Tibial artery (tissue), 4 donors: Measurements from ENCODE around the gene RPA3.

Source experiments
- DNase-seq, 2 donors: peaks; one replicate each; pipeline ENCODE4 v3.0.0-alpha.2; 2019
- H3K27ac ChIP-seq, 2 donors: fragments of 200-600 bp; sonication (generic) in 1 of 2; 1 replicate in 1 of 2; 2 replicates in 1 of 2; pipeline ENCODE4 v1.5.1; 2018 to 2019; ENCODE audit warnings: mild to moderate bottlenecking in 1 of 2
- H3K27me3 ChIP-seq, 2 donors: fragments of 200-600 bp; sonication (generic) in 1 of 2; one replicate each; pipeline versions ENCODE4 v1.5.1 to v1.6.0; 2016 to 2019
- H3K36me3 ChIP-seq, 3 donors: fragments of 200-600 bp; sonication (generic) in 2 of 3; one replicate each; pipeline ENCODE4 v1.5.1; 2016 to 2019; ENCODE audit warnings: mild to moderate bottlenecking in 2 of 3
- H3K4me1 ChIP-seq, 4 donors: fragments of 200-600 bp; sonication (generic) in 2 of 4; 1 replicate in 3 of 4; 2 replicates in 1 of 4; pipeline ENCODE4 v1.5.1; 2016 to 2019
- H3K4me3 ChIP-seq, 2 donors: fragments of 200-600 bp; sonication (generic) in 1 of 2; 1 replicate in 1 of 2; 2 replicates in 1 of 2; pipeline ENCODE4 v1.5.1; 2018 to 2019; ENCODE audit warnings: mild to moderate bottlenecking in 2 of 2
- H3K9me3 ChIP-seq, 3 donors: fragments of 200-600 bp; sonication (generic) in 1 of 3; one replicate each; pipeline ENCODE4 v1.5.1; 2016 to 2019
- intact Hi-C: fragments of 100-400 bp; cut with DNase I; formaldehyde crosslinking; loops from one replicate; pipeline ENCODE4 v1.15.0; 2023; ENCODE audit warnings: low total_unique reads
- TF ChIP-seq, protein P1 (sequence below), 2 experiments: fragments of 200-600 bp in 1 of 2; fragments of 450-650 bp in 1 of 2; IDR thresholded peaks; one replicate each; pipeline ENCODE4 v1.5.1; 2017 to 2019; ENCODE audit warnings: antibody characterized with exemption in 2 of 2, mild to moderate bottlenecking in 1 of 2, moderate library complexity in 1 of 2

RPA3 gene

DNA sequence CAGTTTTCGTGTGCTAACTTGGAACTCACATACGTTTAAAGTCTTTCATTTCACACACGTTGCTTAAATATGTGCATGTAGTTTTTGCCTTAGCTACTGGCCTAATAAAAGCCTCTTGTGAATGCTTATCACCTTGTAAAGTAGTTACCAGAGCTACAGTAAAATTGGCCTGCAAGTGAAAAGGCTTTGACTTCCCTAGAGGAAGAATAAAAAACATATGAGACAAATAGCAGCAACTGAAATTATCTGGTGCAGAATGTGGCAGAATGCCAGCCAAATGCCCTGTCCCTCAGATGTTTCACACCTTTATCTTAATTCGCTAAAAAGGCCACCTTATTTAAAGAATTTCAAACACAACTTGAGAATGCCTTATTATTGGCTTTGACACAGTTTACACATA, 28.1 kb upstream of the RPA3 start:
- Histone ChIP-seq H3K27me3 (no peaks in the 10 kb centered on the region), H3K36me3 (no peaks in the 10 kb centered on the region), H3K27ac (no peak overlapping the region), H3K4me3 (no peak overlapping the region), H3K9me3 (no peaks in the 10 kb centered on the region), H3K4me1 (peaks cover 0 to 7% (median 0%) of the 10 kb centered on the region in 4 donors)
- TF ChIP-seq, protein P1, sequence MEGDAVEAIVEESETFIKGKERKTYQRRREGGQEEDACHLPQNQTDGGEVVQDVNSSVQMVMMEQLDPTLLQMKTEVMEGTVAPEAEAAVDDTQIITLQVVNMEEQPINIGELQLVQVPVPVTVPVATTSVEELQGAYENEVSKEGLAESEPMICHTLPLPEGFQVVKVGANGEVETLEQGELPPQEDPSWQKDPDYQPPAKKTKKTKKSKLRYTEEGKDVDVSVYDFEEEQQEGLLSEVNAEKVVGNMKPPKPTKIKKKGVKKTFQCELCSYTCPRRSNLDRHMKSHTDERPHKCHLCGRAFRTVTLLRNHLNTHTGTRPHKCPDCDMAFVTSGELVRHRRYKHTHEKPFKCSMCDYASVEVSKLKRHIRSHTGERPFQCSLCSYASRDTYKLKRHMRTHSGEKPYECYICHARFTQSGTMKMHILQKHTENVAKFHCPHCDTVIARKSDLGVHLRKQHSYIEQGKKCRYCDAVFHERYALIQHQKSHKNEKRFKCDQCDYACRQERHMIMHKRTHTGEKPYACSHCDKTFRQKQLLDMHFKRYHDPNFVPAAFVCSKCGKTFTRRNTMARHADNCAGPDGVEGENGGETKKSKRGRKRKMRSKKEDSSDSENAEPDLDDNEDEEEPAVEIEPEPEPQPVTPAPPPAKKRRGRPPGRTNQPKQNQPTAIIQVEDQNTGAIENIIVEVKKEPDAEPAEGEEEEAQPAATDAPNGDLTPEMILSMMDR (IDR thresholded peaks at IDR 0.05) = no peak
- DNase-seq = no peak
- intact Hi-C loops = no loop called here

DNA sequence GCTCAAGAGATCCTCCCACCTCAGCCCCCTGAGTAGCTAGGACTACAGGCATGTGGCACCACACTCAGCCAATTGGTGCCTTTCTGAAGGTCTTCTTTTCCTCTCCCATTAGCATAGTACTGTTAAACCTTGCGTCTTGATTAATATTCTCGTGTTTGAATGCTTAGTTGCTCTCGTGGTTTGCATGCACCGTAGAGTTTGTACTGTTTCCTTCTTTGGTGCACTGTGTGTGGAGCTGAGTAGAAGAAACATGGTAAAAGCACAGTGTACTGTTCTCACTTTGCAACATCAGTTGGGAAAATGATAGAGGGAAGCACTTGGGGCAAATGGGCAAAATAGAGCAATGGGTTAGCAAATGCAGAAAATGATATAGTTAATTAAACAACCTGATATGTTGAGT, 27.6 kb upstream of the RPA3 start:
- TF ChIP-seq, protein P1 (IDR thresholded peaks at IDR 0.05) = no peak
- H3K4me3 ChIP-seq = no peak overlapping the region
- H3K36me3 ChIP-seq = no peaks in the 10 kb centered on the region
- no peaks in the 10 kb centered on the region for H3K9me3 ChIP-seq
- no peaks in the 10 kb centered on the region for H3K27me3 ChIP-seq
- intact Hi-C loops = no loop called here
- H3K27ac ChIP-seq = no peak overlapping the region
- no peak for DNase-seq
- peaks cover 0 to 2% (median 0%) of the 10 kb centered on the region in 4 donors for H3K4me1 ChIP-seq

DNA sequence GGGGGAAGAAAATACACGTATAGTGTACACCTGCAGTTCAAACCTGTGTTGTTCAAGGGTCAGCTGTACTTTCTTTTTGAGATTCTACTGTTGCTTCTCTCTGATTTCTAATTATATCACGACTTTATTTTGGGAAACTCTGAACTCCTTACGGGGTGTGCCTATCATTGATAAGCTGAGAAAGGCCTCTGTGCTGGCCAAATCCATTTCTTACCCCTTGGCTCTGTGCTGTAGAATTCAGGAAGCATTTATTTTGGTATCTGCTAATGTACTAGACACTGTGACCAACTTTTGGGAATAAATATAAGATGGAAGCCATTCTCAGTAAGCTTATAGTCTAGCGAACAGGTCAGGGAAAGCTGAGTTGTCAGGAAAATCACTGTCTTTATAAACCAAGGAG, 26.9 kb upstream of the RPA3 start:
- no peak for DNase-seq
- Histone ChIP-seq H3K9me3 (no peaks in the 10 kb centered on the region), H3K4me1 (no peaks in the 10 kb centered on the region), H3K27me3 (no peaks in the 10 kb centered on the region), H3K27ac (no peak overlapping the region), H3K4me3 (no peak overlapping the region), H3K36me3 (no peaks in the 10 kb centered on the region)
- TF ChIP-seq, protein P1 (IDR thresholded peaks at IDR 0.05) = no peak
- intact Hi-C loops = no loop called here

DNA sequence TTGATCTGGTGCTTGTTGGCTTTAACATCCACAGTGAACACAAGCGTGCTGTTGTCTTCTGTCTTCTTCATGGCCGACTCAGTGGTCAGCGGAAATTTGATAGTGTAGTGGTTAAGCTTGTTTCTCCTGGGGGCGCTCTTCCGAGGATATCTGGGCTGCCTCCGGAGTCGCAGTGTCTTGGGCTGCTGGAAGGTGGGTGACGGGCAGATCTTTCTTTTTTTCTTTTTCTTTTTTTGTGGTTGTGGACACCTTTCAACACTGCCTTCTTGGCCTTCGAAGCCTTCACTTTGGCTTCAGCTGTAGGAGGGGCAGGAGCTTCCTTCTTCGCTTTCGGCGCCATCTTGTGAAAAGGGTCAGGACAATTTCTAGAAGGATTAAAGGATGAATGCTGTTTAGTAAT, 23.8 kb upstream of the RPA3 start:
- H3K4me3 ChIP-seq = no peak overlapping the region
- H3K27ac ChIP-seq = no peak overlapping the region
- H3K36me3 ChIP-seq = no peaks in the 10 kb centered on the region
- intact Hi-C loops = no loop called here
- TF ChIP-seq, protein P1 (IDR thresholded peaks at IDR 0.05) = no peak
- peaks cover 0 to 26% (median 13%) of the 10 kb centered on the region in 4 donors for H3K4me1 ChIP-seq
- no peaks in the 10 kb centered on the region for H3K9me3 ChIP-seq
- DNase-seq = no peak
- no peaks in the 10 kb centered on the region for H3K27me3 ChIP-seq

DNA sequence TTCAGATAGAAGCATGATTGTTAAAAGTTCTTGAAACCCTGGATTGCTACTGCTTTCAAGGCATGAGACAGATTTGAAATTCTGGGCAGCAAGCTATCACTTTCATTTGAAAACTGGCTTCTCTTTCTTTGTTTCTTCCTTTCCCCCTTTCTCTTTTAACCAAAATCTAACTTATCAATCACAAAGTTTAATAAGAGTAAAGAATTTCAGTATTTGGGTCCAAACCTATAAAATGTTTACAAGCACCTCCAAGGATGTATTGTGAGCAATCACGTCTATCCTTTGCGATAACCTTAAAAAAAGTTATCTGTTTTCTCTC, 21.6 kb upstream of the RPA3 start:
- H3K36me3 ChIP-seq = no peaks in the 10 kb centered on the region
- intact Hi-C loops = no loop called here
- peaks cover 0 to 26% (median 13%) of the 10 kb centered on the region in 4 donors for H3K4me1 ChIP-seq
- no peaks in the 10 kb centered on the region for H3K9me3 ChIP-seq
- DNase-seq = no peak
- H3K27me3 ChIP-seq = no peaks in the 10 kb centered on the region
- no peak overlapping the region for H3K27ac ChIP-seq
- H3K4me3 ChIP-seq = no peak overlapping the region
- TF ChIP-seq, protein P1 (IDR thresholded peaks at IDR 0.05) = no peak
